ENCODE results near the gene ANKRD23.
A peak's percentile ranks its signal among the peaks of the same experiment; 100 is the strongest.
"Not testable (repeated sequence)": the region's sequence is repeated elsewhere in the genome, so short reads cannot be mapped to it uniquely, and the experiment has no call there.

Gene ANKRD23

GRCh38 chr2:96815326-96816126 lies 28.3 kb downstream of the ANKRD23 start:
- peaks cover 43% of the 10 kb centered on the region for H3K4me1 Mint-ChIP-seq
- H3K9me3 Mint-ChIP-seq: no peaks in the 10 kb centered on the region
- CTCF ChIA-PET: interaction anchor here (1.0 to 2.0 kb wide), 3 partner anchors 8 to 136 kb away, joined by 3 to 10 read pairs (median 3); no protein-coding TSS in a partner anchor
- no peaks in the 10 kb centered on the region for H3K27me3 Mint-ChIP-seq
- peak overlapping the region; percentile 67 for H3K27ac Mint-ChIP-seq
- no peak for DNase-seq
- peak overlapping the region; percentile 86 for H3K4me3 Mint-ChIP-seq
- peaks cover 29% of the 10 kb centered on the region for H3K36me3 Mint-ChIP-seq

DNA sequence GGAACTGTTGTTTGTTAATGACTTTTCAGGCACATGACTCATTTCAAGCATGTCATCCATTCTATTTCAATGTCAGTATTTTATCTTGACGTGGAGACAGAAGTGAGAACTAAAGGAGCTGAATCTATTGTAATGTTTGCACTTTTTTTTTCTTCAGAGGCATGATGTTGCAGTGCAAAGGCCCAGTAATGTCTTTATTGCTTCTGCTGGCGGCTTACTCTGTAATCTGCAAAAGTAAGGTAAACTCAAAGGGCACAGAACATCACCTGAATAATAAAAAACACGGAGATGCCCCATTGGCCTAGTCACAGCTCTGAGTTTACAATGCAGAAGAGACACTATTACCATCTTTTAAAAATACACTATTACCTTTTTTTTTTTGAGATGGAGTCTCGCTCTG lies 30.2 kb downstream of the ANKRD23 start:
- no peaks in the 10 kb centered on the region for H3K9me3 Mint-ChIP-seq
- CTCF ChIA-PET: interaction anchor here (0.8 kb wide), 1 partner anchor 44 kb away, joined by 3 read pairs; the partner anchor contains the start of gene ANKRD39
- no peaks in the 10 kb centered on the region for H3K27me3 Mint-ChIP-seq
- H3K36me3 Mint-ChIP-seq: peaks cover 17% of the 10 kb centered on the region
- no peak for DNase-seq
- H3K4me1 Mint-ChIP-seq: peaks cover 25% of the 10 kb centered on the region
- no peak overlapping the region for H3K4me3 Mint-ChIP-seq
- no peak overlapping the region for H3K27ac Mint-ChIP-seq

GRCh38 chr2:96811917-96812316 lies 31.9 kb downstream of the ANKRD23 start:
- Mint-ChIP-seq H3K4me3 (no peak overlapping the region), H3K9me3 (no peaks in the 10 kb centered on the region), H3K36me3 (peaks cover 6% of the 10 kb centered on the region), H3K27me3 (no peaks in the 10 kb centered on the region), H3K27ac (no peak overlapping the region), H3K4me1 (peaks cover 17% of the 10 kb centered on the region)
- CTCF ChIA-PET: no interaction called here
- no peak for DNase-seq

DNA sequence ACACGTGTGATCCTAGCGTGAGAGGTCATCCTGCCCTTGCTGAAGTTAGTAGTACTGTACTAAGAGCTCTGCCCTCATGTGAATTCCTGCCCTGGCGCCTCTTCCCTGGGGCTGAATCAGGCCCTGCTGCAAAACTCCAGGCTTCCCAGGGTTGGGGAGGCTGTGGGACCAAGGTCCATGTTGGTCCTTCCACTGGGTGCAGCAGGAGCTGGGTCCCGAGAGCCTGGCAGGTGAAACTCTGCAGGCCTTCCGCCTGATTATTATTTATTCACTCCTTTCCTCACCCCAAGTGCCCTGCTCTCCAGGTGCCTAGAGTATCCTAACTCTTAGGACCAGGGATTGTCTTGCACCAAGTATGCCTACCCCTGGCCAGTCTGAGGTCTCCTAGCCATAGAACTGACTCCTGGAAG lies 33.0 kb downstream of the ANKRD23 start:
- H3K36me3 Mint-ChIP-seq: peaks cover 10% of the 10 kb centered on the region
- DNase-seq: no peak
- no peak overlapping the region for H3K27ac Mint-ChIP-seq
- no peaks in the 10 kb centered on the region for H3K9me3 Mint-ChIP-seq
- no peak overlapping the region for H3K4me3 Mint-ChIP-seq
- no peaks in the 10 kb centered on the region for H3K27me3 Mint-ChIP-seq
- CTCF ChIA-PET: no interaction called here
- H3K4me1 Mint-ChIP-seq: peaks cover 26% of the 10 kb centered on the region

DNA sequence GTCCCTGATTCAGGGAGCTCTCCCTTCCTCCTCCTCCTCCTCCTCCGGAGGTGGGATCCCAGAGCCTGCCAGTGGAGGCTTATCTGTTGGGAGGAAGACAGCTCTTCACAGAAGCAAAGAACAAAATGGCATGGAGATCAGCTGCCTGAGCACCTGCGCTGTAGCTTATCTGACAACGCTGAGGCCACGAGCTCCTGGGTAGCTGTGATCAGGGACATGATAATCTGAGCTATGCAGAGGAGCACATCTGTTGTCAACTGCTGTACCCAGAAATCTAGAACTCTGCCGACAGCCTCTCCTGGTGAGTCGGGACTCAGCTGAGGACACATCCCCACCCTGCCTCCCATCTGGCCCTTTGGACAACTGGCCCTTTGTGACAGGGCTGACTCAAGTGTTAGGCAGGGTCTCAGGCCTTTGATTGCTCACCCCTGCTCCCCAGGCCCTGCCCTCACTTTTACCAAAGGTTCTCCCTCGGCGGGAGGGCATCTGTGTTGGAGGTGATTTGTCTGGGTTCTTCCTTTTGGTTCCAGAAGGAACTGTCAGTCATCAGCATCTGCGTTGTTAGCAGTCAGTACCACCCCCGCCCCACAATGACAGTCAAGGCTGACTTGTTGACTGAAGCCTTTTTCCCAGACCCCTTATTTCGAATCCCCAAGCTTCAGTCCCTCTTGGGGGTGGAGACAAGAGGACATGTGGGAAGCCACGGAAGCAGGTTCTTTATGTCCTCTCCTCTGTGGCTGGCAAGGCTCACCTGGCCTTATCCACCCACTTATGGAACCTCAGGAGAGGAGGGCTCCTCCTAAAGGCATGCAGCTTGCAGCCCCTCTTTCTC lies 33.7 kb downstream of the ANKRD23 start:
- DNase-seq: no peak
- H3K36me3 Mint-ChIP-seq: peaks cover 10% of the 10 kb centered on the region
- no peaks in the 10 kb centered on the region for H3K27me3 Mint-ChIP-seq
- CTCF ChIA-PET: no interaction called here
- H3K27ac Mint-ChIP-seq: no peak overlapping the region
- peaks cover 22% of the 10 kb centered on the region for H3K4me1 Mint-ChIP-seq
- H3K9me3 Mint-ChIP-seq: no peaks in the 10 kb centered on the region
- no peak overlapping the region for H3K4me3 Mint-ChIP-seq

- Mint-ChIP-seq H3K27me3 (no peaks in the 10 kb centered on the region), H3K4me1 (peaks cover 20% of the 10 kb centered on the region), H3K9me3 (no peaks in the 10 kb centered on the region), H3K27ac (peak overlapping the region; percentile 16), H3K4me3 (no peak overlapping the region), H3K36me3 (peaks cover 10% of the 10 kb centered on the region)
- DNase-seq: no peak
- CTCF ChIA-PET: no interaction called here
Measured at GRCh38 chr2:96809216-96809882, 34.5 kb downstream of the ANKRD23 start.

DNA sequence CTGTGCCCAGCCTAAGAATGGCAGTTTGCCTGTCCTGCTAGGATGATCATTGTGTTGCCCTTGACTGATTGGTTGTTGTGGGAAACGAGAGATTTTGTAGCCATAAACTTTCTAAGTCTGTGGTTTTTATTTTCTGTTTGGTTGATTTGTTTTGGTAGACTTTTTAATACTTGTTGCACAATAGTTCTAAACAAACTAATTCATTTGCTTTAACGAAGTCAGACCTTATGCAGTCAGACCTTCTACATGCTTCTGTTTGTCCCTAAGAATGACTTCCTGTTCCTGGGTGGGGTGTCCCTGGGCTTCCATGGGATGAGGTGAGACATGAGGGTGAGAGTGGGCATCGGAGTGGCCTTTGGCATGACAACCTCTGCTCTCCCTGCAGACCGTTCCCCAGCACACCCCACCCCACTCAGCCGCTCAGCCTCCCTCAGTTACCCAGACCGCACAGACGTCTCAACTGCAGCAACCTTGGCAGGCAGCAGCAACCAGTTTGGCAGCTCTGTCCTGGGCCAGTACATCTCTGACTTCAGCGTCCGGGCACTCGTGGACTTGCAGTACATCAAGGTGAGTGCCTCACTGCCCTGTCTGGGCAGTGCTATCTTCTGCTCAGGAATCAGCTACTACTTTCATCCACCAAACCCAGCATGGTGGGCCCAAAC lies 35.5 kb downstream of the ANKRD23 start:
- H3K4me3 Mint-ChIP-seq: no peak overlapping the region
- H3K36me3 Mint-ChIP-seq: peaks cover 10% of the 10 kb centered on the region
- no peaks in the 10 kb centered on the region for H3K27me3 Mint-ChIP-seq
- no peak for DNase-seq
- CTCF ChIA-PET: interaction anchor here (2.2 kb wide), 1 partner anchor 8 kb away, joined by 10 read pairs; the partner anchor contains the start of gene CNNM3
- peak overlapping the region; percentile 63 for H3K27ac Mint-ChIP-seq
- H3K9me3 Mint-ChIP-seq: no peaks in the 10 kb centered on the region
- H3K4me1 Mint-ChIP-seq: peaks cover 20% of the 10 kb centered on the region

- Mint-ChIP-seq H3K27ac (peak overlapping the region; percentile 93), H3K9me3 (no peaks in the 10 kb centered on the region), H3K36me3 (peaks cover 10% of the 10 kb centered on the region), H3K4me3 (no peak overlapping the region), H3K27me3 (no peaks in the 10 kb centered on the region), H3K4me1 (peaks cover 20% of the 10 kb centered on the region)
- CTCF ChIA-PET: interaction anchor here (2.2 kb wide), 1 partner anchor 10 kb away, joined by 10 read pairs; the partner anchor contains the start of gene CNNM3
- no peak for DNase-seq
Measured at GRCh38 chr2:96807127-96807471, 36.7 kb downstream of the ANKRD23 start.

GRCh38 chr2:96806468-96807126 lies 37.2 kb downstream of the ANKRD23 start:
- H3K27ac Mint-ChIP-seq: peak overlapping the region; percentile 93
- H3K36me3 Mint-ChIP-seq: peaks cover 10% of the 10 kb centered on the region
- CTCF ChIA-PET: interaction anchor here (2.2 kb wide), 1 partner anchor 10 kb away, joined by 10 read pairs; the partner anchor contains the start of gene CNNM3
- H3K27me3 Mint-ChIP-seq: no peaks in the 10 kb centered on the region
- peak; percentile 62 for DNase-seq
- no peaks in the 10 kb centered on the region for H3K9me3 Mint-ChIP-seq
- peaks cover 20% of the 10 kb centered on the region for H3K4me1 Mint-ChIP-seq
- H3K4me3 Mint-ChIP-seq: peak overlapping the region; percentile 21

DNA sequence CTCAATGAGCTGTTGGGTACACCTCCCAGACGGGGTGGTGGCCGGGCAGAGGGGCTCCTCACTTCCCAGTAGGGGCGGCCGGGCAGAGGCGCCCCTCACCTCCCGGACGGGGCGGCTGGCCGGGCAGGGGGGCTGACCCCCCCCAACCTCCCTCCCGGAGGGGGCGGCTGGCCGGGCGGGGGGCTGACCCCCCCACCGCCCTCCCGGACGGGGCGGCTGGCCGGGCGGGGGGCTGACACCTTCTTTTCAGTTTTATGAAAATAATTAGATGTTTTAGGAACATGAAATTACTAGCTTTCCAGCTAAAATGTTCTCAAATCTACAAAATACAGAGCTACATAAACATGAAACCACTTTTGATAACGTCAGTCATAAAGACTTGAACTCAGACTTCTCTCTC lies 37.9 kb downstream of the ANKRD23 start:
- peaks cover 20% of the 10 kb centered on the region for H3K4me1 Mint-ChIP-seq
- not testable (repeated sequence) for H3K9me3 Mint-ChIP-seq, H3K4me3 Mint-ChIP-seq, H3K27me3 Mint-ChIP-seq, DNase-seq
- peak overlapping the region; percentile 93 for H3K27ac Mint-ChIP-seq
- CTCF ChIA-PET: interaction anchor here (2.2 kb wide), 1 partner anchor 11 kb away, joined by 10 read pairs; the partner anchor contains the start of gene CNNM3
- H3K36me3 Mint-ChIP-seq: peaks cover 10% of the 10 kb centered on the region

- peaks cover 10% of the 10 kb centered on the region for H3K36me3 Mint-ChIP-seq
- H3K27ac Mint-ChIP-seq: no peak overlapping the region
- H3K9me3 Mint-ChIP-seq: no peaks in the 10 kb centered on the region
- CTCF ChIA-PET: no interaction called here
- H3K4me3 Mint-ChIP-seq: no peak overlapping the region
- peaks cover 20% of the 10 kb centered on the region for H3K4me1 Mint-ChIP-seq
- DNase-seq: no peak
- H3K27me3 Mint-ChIP-seq: no peaks in the 10 kb centered on the region
Measured at GRCh38 chr2:96804986-96805385, 38.8 kb downstream of the ANKRD23 start.

GRCh38 chr2:96802721-96803120 lies 41.1 kb downstream of the ANKRD23 start:
- no peak overlapping the region for H3K4me3 Mint-ChIP-seq
- H3K9me3 Mint-ChIP-seq: no peaks in the 10 kb centered on the region
- H3K4me1 Mint-ChIP-seq: peaks cover 15% of the 10 kb centered on the region
- no peak overlapping the region for H3K27ac Mint-ChIP-seq
- CTCF ChIA-PET: interaction anchor here (0.6 to 1.3 kb wide), 6 partner anchors 10 to 210 kb away, joined by 3 to 4 read pairs (median 3); partner anchors contain the start of genes ANKRD39 and CNNM4
- no peaks in the 10 kb centered on the region for H3K27me3 Mint-ChIP-seq
- no peak for DNase-seq
- peaks cover 12% of the 10 kb centered on the region for H3K36me3 Mint-ChIP-seq

Measured in activated naive CD4-positive, alpha-beta T cell treated with anti-CD3 and anti-CD28 coated beads, Interleukin-2, amount 10 ng/mL, durations not matched to agents 7 days and 5 days (primary cell).